Hepatocyte (in vitro differentiated cells): ENCODE data around the gene FRMPD4. TPM values are rescaled to one million over a fixed set of nuclear protein-coding genes. Genes with fewer than 3 reads are reported as not detected.

Experiments used
- DNase-seq: peaks from one replicate; pipeline ENCODE4 v3.0.0-alpha.2; 2016; ENCODE audit warnings: low spot score
- H2AFZ ChIP-seq: fragments of 200-600 bp; sonication (generic); 2 replicates; pipeline ENCODE4 v1.6.0; 2016; ENCODE audit warnings: antibody characterized with exemption, mild to moderate bottlenecking
- H3K27ac ChIP-seq: fragments of 200-600 bp; sonication (generic); 2 replicates; pipeline ENCODE4 v1.5.1; 2016; ENCODE audit warnings: mild to moderate bottlenecking
- H3K27me3 ChIP-seq: fragments of 200-600 bp; sonication (generic); 2 replicates; pipeline ENCODE4 v1.6.1; 2016
- H3K36me3 ChIP-seq: fragments of 200-600 bp; sonication (generic); replicated peaks from 2 replicates; pipeline ENCODE4 v1.5.1; 2016; ENCODE audit warnings: low read depth; ENCODE audit not compliant: insufficient read depth
- H3K4me1 ChIP-seq: fragments of 200-600 bp; sonication (generic); 2 replicates; pipeline ENCODE4 v1.5.1; 2016; ENCODE audit warnings: mild to moderate bottlenecking, moderate library complexity; ENCODE audit not compliant: insufficient read depth
- H3K4me2 ChIP-seq: fragments of 200-600 bp; sonication (generic); 2 replicates; pipeline ENCODE4 v1.6.0; 2016
- H3K4me3 ChIP-seq: fragments of 200-600 bp; sonication (generic); 2 replicates; pipeline ENCODE4 v1.5.1; 2016; ENCODE audit warnings: mild to moderate bottlenecking
- H3K79me2 ChIP-seq: fragments of 200-600 bp; sonication (generic); 2 replicates; pipeline ENCODE4 v1.6.0; 2017; ENCODE audit warnings: mild to moderate bottlenecking
- H3K9me2 ChIP-seq: fragments of 200-600 bp; sonication (generic); replicated peaks from 2 replicates; pipeline ENCODE4 v1.6.0; 2017; ENCODE audit warnings: mild to moderate bottlenecking; ENCODE audit not compliant: insufficient read depth
- H3K9me3 ChIP-seq: fragments of 200-600 bp; sonication (generic); 2 replicates; pipeline ENCODE4 v1.5.1; 2016; ENCODE audit warnings: low read depth, mild to moderate bottlenecking
- H4K20me1 ChIP-seq: fragments of 200-600 bp; sonication (generic); 2 replicates; pipeline ENCODE4 v1.6.0; 2016; ENCODE audit warnings: mild to moderate bottlenecking; ENCODE audit not compliant: insufficient read depth, poor library complexity, severe bottlenecking
- CTCF ChIP-seq: fragments of 200-600 bp; sonication (generic); IDR thresholded peaks from 2 replicates; pipeline ENCODE4 v1.5.1; 2016; ENCODE audit warnings: antibody characterized with exemption, mild to moderate bottlenecking; ENCODE audit not compliant: poor library complexity
- EZH2 ChIP-seq: fragments of 200-600 bp; sonication (generic); IDR thresholded peaks from 2 replicates; pipeline ENCODE4 v1.6.1; 2016; ENCODE audit warnings: antibody characterized with exemption, mild to moderate bottlenecking, borderline replicate concordance
- EZH2phosphoT487 ChIP-seq: fragments of 200-600 bp; sonication (generic); IDR thresholded peaks from one replicate; pipeline ENCODE4 v1.6.1; 2018; ENCODE audit warnings: antibody characterized with exemption, mild to moderate bottlenecking, low read depth, moderate library complexity; ENCODE audit not compliant: unreplicated experiment, severe bottlenecking
- WGBS: methylation state at CpG from one replicate; pipeline ENCODE4 v1.1.6; 2016; ENCODE audit warnings: low lambda C conversion rate; ENCODE audit errors: missing lambda C conversion rate; 5-methylcytosine and 5-hydroxymethylcytosine counted together
- polyA plus RNA-seq: library from polyadenylated mRNA; unstranded; fragments of >200 nt; fragmentation: Nextera tagmentation; extraction: Ambion mirVana; gene quantifications from 2 replicates; pipeline ENCODE4 v1.2.1, GENCODE V29; 2016
- total RNA-seq: library from RNA; depleted of rRNA; stranded (reverse); fragments of >200 nt; gene quantifications from 2 replicates; pipeline ENCODE4 v1.2.3, GENCODE V29; 2014

Gene FRMPD4
- total and polyA plus RNA-seq, 2 experiments from 2014 or later, result 0.23 TPM; not detected in 1

GRCh38 chrX:12239356-12240082 lies 101.2 kb downstream of the FRMPD4 start:
- Histone ChIP-seq H2AFZ (no peak overlapping the region), H4K20me1 (no peaks in the 10 kb centered on the region), H3K9me3 (no peaks in the 10 kb centered on the region), H3K4me1 (no peaks in the 10 kb centered on the region), H3K4me2 (no peak overlapping the region), H3K79me2 (no peaks in the 10 kb centered on the region), H3K9me2 (no peaks in the 10 kb centered on the region), H3K4me3 (no peak overlapping the region), H3K36me3 (no peaks in the 10 kb centered on the region), H3K27me3 (no peaks in the 10 kb centered on the region), H3K27ac (no peak overlapping the region)
- no peak for TF ChIP-seq CTCF
- TF ChIP-seq EZH2, result no peak
- no peak for TF ChIP-seq EZH2phosphoT487
- no peak for DNase-seq
- WGBS, result 63% methylated on average over 5 of the region's 5 CpGs

GRCh38 chrX:12240491-12240890 lies 102.2 kb downstream of the FRMPD4 start:
- Histone ChIP-seq H4K20me1 (no peaks in the 10 kb centered on the region), H3K9me2 (no peaks in the 10 kb centered on the region), H3K27me3 (no peaks in the 10 kb centered on the region), H3K79me2 (no peaks in the 10 kb centered on the region), H3K4me3 (no peak overlapping the region), H3K4me1 (no peaks in the 10 kb centered on the region), H3K27ac (no peak overlapping the region), H3K4me2 (no peak overlapping the region), H3K9me3 (no peaks in the 10 kb centered on the region), H2AFZ (no peak overlapping the region), H3K36me3 (no peaks in the 10 kb centered on the region)
- WGBS, result 50% methylated on average over 1 of the region's 1 CpG
- no peak for DNase-seq
- TF ChIP-seq CTCF (no peak), EZH2 (no peak), EZH2phosphoT487 (no peak)

- Histone ChIP-seq H3K4me3 (no peak overlapping the region), H2AFZ (no peak overlapping the region), H3K27me3 (no peaks in the 10 kb centered on the region), H3K79me2 (no peaks in the 10 kb centered on the region), H3K9me2 (no peaks in the 10 kb centered on the region), H3K4me2 (no peak overlapping the region), H4K20me1 (no peaks in the 10 kb centered on the region), H3K4me1 (no peaks in the 10 kb centered on the region), H3K27ac (no peak overlapping the region), H3K9me3 (no peaks in the 10 kb centered on the region), H3K36me3 (no peaks in the 10 kb centered on the region)
- WGBS, result 75% methylated on average over 2 of the region's 2 CpGs
- no peak for DNase-seq
- TF ChIP-seq EZH2 (no peak), EZH2phosphoT487 (no peak), CTCF (no peak)
Observed at GRCh38 chrX:12241026-12241425, 102.8 kb downstream of the FRMPD4 start.
